Measurements from ENCODE around the gene SLC15A3.

- TF ChIP-seq CTCF (conservative IDR thresholded peaks at IDR 0.05; ENCODE audit: low read length) (no peak), EZH2phosphoT487 (IDR thresholded peaks at IDR 0.05; ENCODE audit: borderline replicate concordance, low read depth, low read length) (no peak)
These were observed 23.4 kb downstream of the SLC15A3 start for GRCh38 chr11:60928563-60929001.

Measured in OCI-LY7 (cell line).